Measurements from ENCODE around the gene DHFR.
"Not testable (repeated sequence)": the region's sequence is repeated elsewhere in the genome, so short reads cannot be mapped to it uniquely, and the experiment has no call there.

DHFR gene

GRCh38 chr5:80594810-80595209 is 60.0 kb downstream of the DHFR start:
- no peak for DNase-seq (ENCODE audit: low read depth in 3 of 3)

GRCh38 chr5:80592761-80593160 is 62.0 kb downstream of the DHFR start:
- no peak for DNase-seq (ENCODE audit: low read depth in 3 of 3)

DNA sequence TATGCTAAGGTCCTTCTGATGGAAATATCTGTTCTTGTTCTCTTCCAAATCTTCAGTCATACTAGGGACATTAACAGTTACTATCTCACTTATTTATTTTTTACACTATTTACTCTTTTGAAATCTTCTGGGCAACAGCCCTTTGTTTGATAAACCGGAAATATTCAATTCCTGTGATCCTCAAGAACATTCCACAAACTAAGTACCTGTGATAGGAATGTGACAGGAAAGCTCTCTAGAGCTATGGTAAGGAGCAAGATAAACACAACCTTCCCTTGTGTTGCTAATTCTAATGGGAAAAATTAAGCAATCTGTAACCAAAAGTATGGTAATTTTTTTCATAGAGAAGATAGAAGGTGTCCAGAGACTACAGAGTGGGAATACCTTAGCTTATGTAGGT is 62.7 kb downstream of the DHFR start:
- DNase-seq (ENCODE audit: low read depth in 3 of 3): no peak

- DNase-seq (ENCODE audit: low read depth in 3 of 3): no peak
These were observed 63.4 kb downstream of the DHFR start for GRCh38 chr5:80591352-80591751.

- no peak for DNase-seq (ENCODE audit: low read depth in 3 of 3)
These were observed 64.0 kb downstream of the DHFR start for GRCh38 chr5:80590766-80591165.

DNA sequence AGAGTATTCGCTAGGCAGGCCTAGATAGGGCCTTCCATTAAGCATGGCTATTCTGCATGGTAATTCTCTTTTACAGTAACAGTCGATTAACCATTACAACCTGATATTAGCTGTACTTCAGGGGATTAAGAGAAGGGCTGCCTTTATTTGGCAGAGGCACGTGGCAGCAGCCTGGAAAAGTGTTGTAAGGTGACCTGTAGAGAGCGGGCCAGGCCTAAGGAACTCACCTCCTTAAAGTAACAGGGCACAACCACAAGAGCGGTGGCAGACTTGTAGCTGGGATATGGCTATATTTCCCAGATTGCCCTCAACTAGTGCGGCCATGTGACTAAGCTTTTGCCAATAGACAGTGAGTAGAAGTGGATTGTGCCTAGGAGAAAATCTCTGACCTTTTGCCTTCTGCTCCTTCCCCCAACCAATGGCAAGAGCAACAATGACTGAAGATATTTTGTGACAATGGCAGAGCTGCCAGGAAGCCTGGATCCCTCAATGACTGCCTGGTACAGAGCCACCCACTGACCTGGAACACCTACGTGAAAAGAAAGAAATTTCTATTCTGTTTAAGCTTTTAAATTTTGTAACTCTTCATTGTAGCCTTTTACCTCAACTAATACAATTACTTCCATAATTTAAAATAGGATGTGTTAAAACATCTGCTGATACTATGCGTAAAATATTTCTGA is 65.8 kb downstream of the DHFR start:
- DNase-seq (ENCODE audit: low read depth in 3 of 3): no peak

DNA sequence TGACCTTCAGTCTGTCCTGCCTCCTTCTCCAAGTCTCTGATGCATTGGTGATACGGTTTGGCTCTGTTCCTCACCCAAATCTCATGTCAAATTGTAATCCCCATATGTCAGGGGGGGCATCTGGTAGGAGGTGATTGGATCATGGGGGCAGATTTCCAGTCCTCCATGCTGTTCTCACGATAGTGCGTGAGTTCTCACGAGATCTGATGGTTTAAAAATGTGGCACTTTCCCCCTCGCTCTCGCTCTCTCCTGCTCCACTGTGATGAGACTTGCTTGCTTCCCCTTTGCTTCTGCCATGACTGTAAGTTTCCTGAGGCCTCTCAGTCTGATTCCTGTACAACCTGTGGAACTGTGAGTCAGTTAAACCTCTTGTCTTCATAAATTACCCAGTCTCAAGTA is 70.0 kb downstream of the DHFR start:
- DNase-seq (ENCODE audit: low read depth in 3 of 3): no peak

DNA sequence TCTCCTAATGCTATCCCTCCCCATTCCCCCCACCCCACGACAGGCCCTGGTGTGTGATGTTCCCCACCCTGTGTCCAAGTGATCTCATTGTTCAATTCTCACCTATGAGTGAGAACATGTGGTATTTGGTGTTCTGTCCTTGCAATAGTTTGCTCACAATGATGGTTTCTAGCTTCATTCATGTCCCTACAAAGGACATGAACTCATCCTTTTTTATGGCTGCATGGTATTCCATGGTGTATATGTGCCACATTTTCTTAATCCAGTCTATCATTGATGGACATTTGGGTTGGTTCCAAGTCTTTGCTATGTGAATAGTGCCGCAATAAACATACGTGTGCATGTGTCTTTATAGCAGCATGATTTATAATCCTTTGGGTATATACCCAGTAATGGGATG is 74.5 kb downstream of the DHFR start:
- not testable (repeated sequence) for DNase-seq (ENCODE audit: low read depth in 3 of 3)

DNA sequence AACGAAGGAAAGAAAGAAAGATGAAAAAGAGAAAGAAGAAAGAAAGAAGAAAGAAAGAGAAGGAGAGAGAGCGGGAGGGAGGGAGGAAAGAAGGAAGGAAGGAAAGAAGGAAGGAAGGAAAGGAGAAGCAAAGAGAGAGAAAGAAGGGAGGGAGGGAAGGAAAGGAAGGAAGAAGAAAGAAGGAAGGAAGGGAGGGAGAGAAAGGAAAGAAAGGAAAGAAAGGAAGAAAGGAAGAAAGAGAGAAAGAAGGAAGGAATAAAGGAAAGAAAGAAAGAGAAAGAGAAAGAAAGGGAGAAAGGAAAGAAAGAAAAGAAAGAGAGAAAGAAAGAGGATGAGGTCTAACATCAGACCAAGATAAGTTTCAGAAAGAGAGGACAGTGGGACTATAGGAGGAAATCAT is 75.7 kb downstream of the DHFR start:
- DNase-seq (ENCODE audit: low read depth in 3 of 3): no peak

DNA sequence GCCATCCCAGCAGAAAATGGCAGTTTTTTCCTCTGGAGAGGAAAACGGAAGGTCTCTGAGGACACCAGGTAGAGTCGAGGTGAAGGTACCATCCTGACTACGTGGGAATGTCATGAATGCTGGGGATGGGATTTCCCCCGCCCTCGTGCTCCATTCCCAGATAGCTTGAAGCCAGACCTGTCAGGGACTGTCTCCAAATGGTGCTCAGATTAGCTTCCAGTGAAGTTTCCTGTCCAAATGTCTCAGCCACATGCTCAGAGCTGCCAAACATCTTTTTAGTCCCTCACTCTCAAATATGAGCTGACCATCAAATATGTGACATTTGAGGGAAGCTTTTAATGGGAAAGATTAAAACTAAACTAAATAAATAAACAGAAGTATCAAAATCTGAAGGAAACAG is 77.1 kb downstream of the DHFR start:
- no peak for DNase-seq (ENCODE audit: low read depth in 3 of 3)

- DNase-seq (ENCODE audit: low read depth in 3 of 3): no peak
These were observed 78.4 kb downstream of the DHFR start for GRCh38 chr5:80576383-80576782.

Data from stimulated activated CD4-positive, alpha-beta T cell treated with anti-CD3 and anti-CD28 coated beads, TNF-alpha, amount 100 ng/mL, for 48 hours (primary cell).